DOHH2 (cell line): ENCODE measurements around the gene ZMYND8.

Experiments
- H3F3A ChIP-seq: fragments of 200-600 bp; sonication (generic), shearing (Covaris generic); 2 replicates; pipeline ENCODE4 v1.6.0; 2016; ENCODE audit warnings: antibody characterized with exemption, mild to moderate bottlenecking; ENCODE audit not compliant: control insufficient read depth, insufficient read depth
- H3K27ac ChIP-seq: fragments of 200-600 bp; sonication (generic); 2 replicates; pipeline ENCODE4 v1.5.1; 2014; ENCODE audit warnings: low read depth, mild to moderate bottlenecking, low read length, moderate library complexity
- H3K27me3 ChIP-seq: fragments of 200-600 bp; sonication (generic); 2 replicates; pipeline ENCODE4 v1.6.1; 2014; ENCODE audit warnings: mild to moderate bottlenecking, low read length, mixed read lengths; ENCODE audit not compliant: control insufficient read depth
- H3K36me3 ChIP-seq: fragments of 200-600 bp; sonication (generic); 2 replicates; pipeline ENCODE4 v1.6.1; 2014; ENCODE audit warnings: mild to moderate bottlenecking, low read length, moderate library complexity, mixed read lengths; ENCODE audit not compliant: control insufficient read depth
- H3K4me1 ChIP-seq: fragments of 200-600 bp; sonication (generic); 2 replicates; pipeline ENCODE4 v1.6.1; 2014; ENCODE audit warnings: mild to moderate bottlenecking, low read length, mixed read lengths; ENCODE audit not compliant: control insufficient read depth
- H3K4me2 ChIP-seq: fragments of 200-600 bp; sonication (generic); 2 replicates; pipeline ENCODE4 v1.6.0; 2014; ENCODE audit warnings: mild to moderate bottlenecking, low read length, moderate library complexity
- H3K4me3 ChIP-seq: fragments of 200-600 bp; sonication (generic); 2 replicates; pipeline ENCODE4 v1.5.1; 2014; ENCODE audit warnings: mild to moderate bottlenecking, low read length, mixed read lengths
- H3K79me2 ChIP-seq: fragments of 200-600 bp; sonication (generic); 2 replicates; pipeline ENCODE4 v1.6.1; 2014; ENCODE audit warnings: mild to moderate bottlenecking, low read length, mixed read lengths; ENCODE audit not compliant: control insufficient read depth
- H3K9me2 ChIP-seq: fragments of 200-600 bp; sonication (generic); replicated peaks from 2 replicates; pipeline ENCODE4 v1.6.1; 2014; ENCODE audit warnings: mild to moderate bottlenecking, low read length, mixed read lengths; ENCODE audit not compliant: control insufficient read depth
- H3K9me3 ChIP-seq: fragments of 200-600 bp; sonication (generic); 2 replicates; pipeline ENCODE4 v1.6.1; 2014; ENCODE audit warnings: antibody characterized with exemption, low read length, mixed read lengths; ENCODE audit not compliant: control insufficient read depth, insufficient read depth
- H4K20me1 ChIP-seq: fragments of 200-600 bp; sonication (generic); 2 replicates; pipeline ENCODE4 v1.6.0; 2014; ENCODE audit warnings: low read depth, mild to moderate bottlenecking, antibody characterized with exemption, low read length, moderate library complexity; ENCODE audit not compliant: control insufficient read depth, insufficient read depth
- EZH2phosphoT487 ChIP-seq: fragments of 200-600 bp; sonication (generic); IDR thresholded peaks from 2 replicates; pipeline ENCODE4 v1.6.1; 2017; ENCODE audit warnings: borderline replicate concordance, mild to moderate bottlenecking, antibody characterized with exemption, low read length, moderate library complexity, mixed read lengths
- TF ChIP-seq, protein P1 (sequence below): fragments of 200-600 bp; sonication (generic); IDR thresholded peaks from one replicate; pipeline ENCODE4 v1.5.1; 2014; ENCODE audit warnings: antibody characterized with exemption, mild to moderate bottlenecking, low read depth, low read length; ENCODE audit not compliant: poor library complexity, severe bottlenecking

ZMYND8 gene

GRCh38 chr20:47358039-47358671, 1.7 kb upstream of the ZMYND8 start:
- peak overlapping the region; percentile 92 for H3K4me2 ChIP-seq
- H3K79me2 ChIP-seq = peaks cover 79% of the 10 kb centered on the region
- H3K4me3 ChIP-seq = peak overlapping the region; percentile 89
- no peaks in the 10 kb centered on the region for H4K20me1 ChIP-seq
- peak overlapping the region; percentile 93 for H3K27ac ChIP-seq
- TF ChIP-seq EZH2phosphoT487 = no peak
- TF ChIP-seq, protein P1, sequence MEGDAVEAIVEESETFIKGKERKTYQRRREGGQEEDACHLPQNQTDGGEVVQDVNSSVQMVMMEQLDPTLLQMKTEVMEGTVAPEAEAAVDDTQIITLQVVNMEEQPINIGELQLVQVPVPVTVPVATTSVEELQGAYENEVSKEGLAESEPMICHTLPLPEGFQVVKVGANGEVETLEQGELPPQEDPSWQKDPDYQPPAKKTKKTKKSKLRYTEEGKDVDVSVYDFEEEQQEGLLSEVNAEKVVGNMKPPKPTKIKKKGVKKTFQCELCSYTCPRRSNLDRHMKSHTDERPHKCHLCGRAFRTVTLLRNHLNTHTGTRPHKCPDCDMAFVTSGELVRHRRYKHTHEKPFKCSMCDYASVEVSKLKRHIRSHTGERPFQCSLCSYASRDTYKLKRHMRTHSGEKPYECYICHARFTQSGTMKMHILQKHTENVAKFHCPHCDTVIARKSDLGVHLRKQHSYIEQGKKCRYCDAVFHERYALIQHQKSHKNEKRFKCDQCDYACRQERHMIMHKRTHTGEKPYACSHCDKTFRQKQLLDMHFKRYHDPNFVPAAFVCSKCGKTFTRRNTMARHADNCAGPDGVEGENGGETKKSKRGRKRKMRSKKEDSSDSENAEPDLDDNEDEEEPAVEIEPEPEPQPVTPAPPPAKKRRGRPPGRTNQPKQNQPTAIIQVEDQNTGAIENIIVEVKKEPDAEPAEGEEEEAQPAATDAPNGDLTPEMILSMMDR = no peak
- peaks cover 76% of the 10 kb centered on the region for H3K4me1 ChIP-seq
- no peaks in the 10 kb centered on the region for H3K9me2 ChIP-seq
- peaks cover 24% of the 10 kb centered on the region for H3F3A ChIP-seq
- no peaks in the 10 kb centered on the region for H3K27me3 ChIP-seq
- peaks cover 27% of the 10 kb centered on the region for H3K36me3 ChIP-seq
- H3K9me3 ChIP-seq = no peaks in the 10 kb centered on the region

DNA sequence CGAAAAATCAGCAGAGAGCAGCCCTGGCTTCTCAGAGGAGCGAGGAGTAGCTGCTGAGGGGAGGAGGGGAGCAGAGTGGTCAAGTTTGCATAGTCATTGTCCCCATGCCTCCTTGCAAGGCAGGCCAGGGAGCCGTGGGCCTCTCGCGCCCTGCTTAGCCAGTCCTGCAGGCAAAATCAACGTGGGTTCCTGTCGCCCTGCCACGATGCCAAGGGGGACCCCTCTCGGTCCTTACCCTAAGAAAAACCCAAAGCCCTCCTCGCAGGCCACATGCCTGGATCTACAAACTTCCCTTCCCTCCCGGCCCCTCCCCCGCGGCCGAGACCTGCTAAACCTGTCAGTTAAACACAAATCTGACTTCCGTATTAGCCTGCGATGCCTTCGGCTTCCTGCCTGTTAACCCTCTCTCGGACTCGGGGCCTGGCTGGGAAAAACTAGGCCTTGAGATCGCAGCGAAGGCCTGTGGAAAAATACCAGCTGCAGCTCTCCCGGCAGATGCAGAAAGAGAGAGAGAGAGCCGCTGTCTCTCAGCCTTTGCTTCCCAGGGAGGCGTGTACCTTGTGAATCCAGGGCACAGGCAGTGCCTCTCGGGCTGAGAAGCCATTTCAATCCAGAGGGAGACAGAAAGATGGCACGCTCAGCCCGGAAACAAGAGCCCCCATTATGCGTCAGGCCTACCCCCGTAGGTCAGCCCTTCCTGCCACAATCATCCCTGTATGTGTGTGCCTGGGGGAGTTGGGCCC, 968 bp upstream of the ZMYND8 start:
- Histone ChIP-seq H3K4me2 (peak overlapping the region; percentile 92), H3F3A (peaks cover 19% of the 10 kb centered on the region), H3K9me3 (no peaks in the 10 kb centered on the region), H3K9me2 (no peaks in the 10 kb centered on the region), H3K4me3 (peak overlapping the region; percentile 89), H3K79me2 (peaks cover 85% of the 10 kb centered on the region), H3K4me1 (peaks cover 80% of the 10 kb centered on the region), H3K27ac (peak overlapping the region; percentile 93), H3K36me3 (peaks cover 33% of the 10 kb centered on the region), H3K27me3 (no peaks in the 10 kb centered on the region), H4K20me1 (no peaks in the 10 kb centered on the region)
- TF ChIP-seq, protein P1 = no peak
- no peak for TF ChIP-seq EZH2phosphoT487

DNA sequence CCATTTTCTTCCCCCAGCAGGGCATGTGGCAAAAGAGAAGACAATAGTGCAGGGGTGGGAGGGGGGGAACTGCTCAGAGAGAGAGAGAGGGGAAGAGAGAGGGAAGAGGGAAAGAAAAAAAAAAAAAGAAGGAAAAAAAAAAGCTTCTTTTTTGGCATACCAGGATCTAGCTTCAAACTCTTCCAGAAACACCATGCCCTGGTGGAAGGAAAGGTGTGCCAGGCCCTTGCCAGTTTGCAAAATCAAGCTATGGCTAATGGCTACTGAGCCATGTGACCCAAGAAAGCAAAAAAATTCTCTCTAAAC, 326 bp downstream of the ZMYND8 start:
- peaks cover 96% of the 10 kb centered on the region for H3K79me2 ChIP-seq
- H3K9me2 ChIP-seq = no peaks in the 10 kb centered on the region
- H3K9me3 ChIP-seq = no peaks in the 10 kb centered on the region
- H3K4me3 ChIP-seq = peak overlapping the region; percentile 89
- H3K27ac ChIP-seq = peak overlapping the region; percentile 93
- H3K36me3 ChIP-seq = peaks cover 46% of the 10 kb centered on the region
- H3F3A ChIP-seq = peaks cover 17% of the 10 kb centered on the region
- no peaks in the 10 kb centered on the region for H4K20me1 ChIP-seq
- peaks cover 89% of the 10 kb centered on the region for H3K4me1 ChIP-seq
- TF ChIP-seq EZH2phosphoT487 = no peak
- TF ChIP-seq, protein P1 = no peak
- H3K4me2 ChIP-seq = peak overlapping the region; percentile 92
- H3K27me3 ChIP-seq = no peaks in the 10 kb centered on the region
